Thoracic aorta (tissue), 2 donors: ENCODE measurements around the gene KRT86. TPM values are rescaled to one million over a fixed set of nuclear protein-coding genes. Genes with fewer than 3 reads are reported as not detected.

ENCODE experiments used
- ATAC-seq: fragments of 150-250 bp; one replicate; pipeline ENCODE4 v1.8.0; 2017; ENCODE audit warnings: low read depth; ENCODE audit not compliant: insufficient number of reproducible peaks, low FRiP score
- DNase-seq: peaks from one replicate; pipeline ENCODE4 v3.0.0-alpha.2; 2020; ENCODE audit warnings: low spot score
- H3K27ac ChIP-seq, 2 donors: fragments of 200-600 bp; sonication (generic); 1 replicate in 1 of 2; 2 replicates in 1 of 2; pipeline ENCODE4 v1.5.1; 2016; ENCODE audit warnings: mild to moderate bottlenecking in 2 of 2, moderate library complexity in 2 of 2
- H3K27me3 ChIP-seq: fragments of 200-600 bp; sonication (generic); replicated peaks from 2 replicates; pipeline ENCODE4 v1.6.0; 2016; ENCODE audit warnings: mild to moderate bottlenecking; ENCODE audit not compliant: insufficient read depth
- H3K36me3 ChIP-seq: fragments of 200-600 bp; sonication (generic); one replicate; pipeline ENCODE4 v1.5.1; 2016
- H3K4me1 ChIP-seq, 2 donors: fragments of 200-600 bp; sonication (generic); 1 replicate in 1 of 2; 2 replicates in 1 of 2; pipeline versions ENCODE4 v1.5.1 to v1.6.0; 2016; ENCODE audit warnings: low read depth in 2 of 2, mild to moderate bottlenecking in 1 of 2; ENCODE audit not compliant: control insufficient read depth in 1 of 2
- H3K4me3 ChIP-seq: fragments of 200-600 bp; sonication (generic); 2 replicates; pipeline ENCODE4 v1.5.1; 2016; ENCODE audit warnings: mild to moderate bottlenecking
- H3K9me3 ChIP-seq: fragments of 200-600 bp; sonication (generic); 2 replicates; pipeline ENCODE4 v1.5.1; 2016
- CTCF ChIP-seq: fragments of 200-600 bp; sonication (generic); IDR thresholded peaks from one replicate; pipeline ENCODE4 v1.5.1; 2019; ENCODE audit warnings: antibody characterized with exemption
- total RNA-seq, 2 donors: library from RNA; depleted of rRNA; stranded (reverse); fragments of >200 nt; gene quantifications; one replicate each; pipeline versions ENCODE4 v1.1.0 to v1.2.3, GENCODE V29; 2016

Gene KRT86
- total RNA-seq, 2 donors from 2014 or later = 9.3 TPM; not detected in 1

- no peak for TF ChIP-seq CTCF
- H3K27ac ChIP-seq = peak overlapping the region; percentile 22 to 72
- H3K27me3 ChIP-seq = no peaks in the 10 kb centered on the region
- DNase-seq (no peak), ATAC-seq (no peak)
- H3K9me3 ChIP-seq = no peaks in the 10 kb centered on the region
- no peaks in the 10 kb centered on the region for H3K36me3 ChIP-seq
- H3K4me3 ChIP-seq = no peak overlapping the region
- H3K4me1 ChIP-seq = peaks cover 14 to 42% of the 10 kb centered on the region in 2 donors
Measured at GRCh38 chr12:52232203-52232673, 42.2 kb upstream of the KRT86 start.

DNA sequence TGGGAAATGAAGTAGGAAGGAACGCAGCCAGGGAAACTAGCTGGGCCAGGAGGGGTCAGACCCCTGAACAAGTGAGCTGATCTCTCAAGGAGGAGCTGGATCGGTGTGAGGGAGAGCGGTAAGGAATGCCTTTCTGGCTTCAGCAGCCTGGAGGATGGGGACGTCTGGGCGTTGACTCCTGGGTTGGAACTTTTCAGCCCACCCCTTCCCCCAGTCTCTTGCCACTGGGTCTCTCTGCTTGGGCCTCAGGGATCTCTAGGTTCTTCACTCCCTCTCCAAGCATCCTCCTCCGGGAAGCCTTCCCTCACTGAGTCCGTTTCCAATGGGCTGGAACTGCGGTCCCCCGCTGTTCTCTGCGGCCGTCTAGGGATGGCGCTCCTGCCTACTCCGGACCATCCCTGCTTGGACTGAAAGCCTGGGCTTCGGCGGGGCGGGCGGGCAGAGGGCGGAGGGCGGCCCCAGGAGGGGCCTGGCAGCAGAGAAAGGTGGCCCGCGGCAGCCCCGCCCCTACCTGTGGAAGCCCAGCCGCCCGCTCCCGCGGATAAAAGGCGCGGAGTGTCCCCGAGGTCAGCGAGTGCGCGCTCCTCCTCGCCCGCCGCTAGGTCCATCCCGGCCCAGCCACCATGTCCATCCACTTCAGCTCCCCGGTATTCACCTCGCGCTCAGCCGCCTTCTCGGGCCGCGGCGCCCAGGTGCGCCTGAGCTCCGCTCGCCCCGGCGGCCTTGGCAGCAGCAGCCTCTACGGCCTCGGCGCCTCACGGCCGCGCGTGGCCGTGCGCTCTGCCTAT is 41.6 kb upstream of the KRT86 start, which contains the start of gene KRT7:
KRT7 (plus strand) TSS at position 570 of the 788 bp plus-strand sequence; CDS start at position 624, 54 bp downstream.
- H3K27ac ChIP-seq = peak within 1 kb of the TSS; percentile 22 to 72
- H3K9me3 ChIP-seq = no peaks in the 10 kb centered on the region
- H3K4me1 ChIP-seq = peaks cover 14 to 42% of the 10 kb centered on the region in 2 donors
- no peak for DNase-seq
- peak within 1 kb of the TSS; percentile 48 for H3K4me3 ChIP-seq
- no peak for TF ChIP-seq CTCF
- no peaks in the 10 kb centered on the region for H3K36me3 ChIP-seq
- no peak for ATAC-seq
- no peaks in the 10 kb centered on the region for H3K27me3 ChIP-seq

GRCh38 chr12:52233462-52234207 is 40.8 kb upstream of the KRT86 start:
- no peak for TF ChIP-seq CTCF
- Histone ChIP-seq H3K27ac (peak overlapping the region in 1 of 2 donors; percentile 2), H3K4me1 (peaks cover 14 to 42% of the 10 kb centered on the region in 2 donors), H3K27me3 (no peaks in the 10 kb centered on the region), H3K9me3 (no peaks in the 10 kb centered on the region), H3K4me3 (peak overlapping the region; percentile 48), H3K36me3 (no peaks in the 10 kb centered on the region)
- ATAC-seq (no peak), DNase-seq (no peak)

DNA sequence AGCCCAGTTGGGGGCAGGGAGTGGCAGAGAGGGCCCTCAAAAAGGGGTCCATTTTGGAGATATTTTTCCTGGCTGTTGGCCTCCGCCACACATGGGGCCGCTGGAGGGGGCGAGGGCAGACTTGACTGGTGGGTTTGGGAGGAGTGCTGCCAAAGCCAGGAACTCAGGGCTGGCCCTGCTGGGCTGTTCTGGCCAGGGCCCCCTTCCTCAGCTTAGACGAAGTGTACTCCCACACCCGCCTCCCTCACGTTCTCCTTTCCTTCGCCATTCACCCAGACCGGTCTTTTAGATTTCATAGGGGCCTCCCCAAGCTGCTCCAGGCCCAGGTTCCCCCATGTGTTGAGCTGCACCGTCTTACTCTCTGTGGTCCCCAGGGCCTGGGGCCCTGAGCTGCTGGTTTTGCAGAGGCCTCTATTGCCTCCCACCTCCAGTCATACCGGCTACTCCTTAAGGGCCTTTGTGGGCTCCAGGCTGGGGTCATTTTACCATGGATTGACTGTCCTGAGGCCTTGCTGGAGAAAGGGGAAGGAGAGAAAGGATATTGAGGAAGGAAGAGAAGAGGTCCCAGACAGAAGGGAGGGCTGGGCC is 40.1 kb upstream of the KRT86 start:
- no peak for DNase-seq
- H3K36me3 ChIP-seq = no peaks in the 10 kb centered on the region
- H3K27me3 ChIP-seq = no peaks in the 10 kb centered on the region
- no peak for TF ChIP-seq CTCF
- H3K4me1 ChIP-seq = peaks cover 14 to 42% of the 10 kb centered on the region in 2 donors
- no peak overlapping the region for H3K4me3 ChIP-seq
- ATAC-seq = no peak
- no peaks in the 10 kb centered on the region for H3K9me3 ChIP-seq
- H3K27ac ChIP-seq = no peak overlapping the region
